ENCODE measurements around the gene BAX. TPM values are rescaled to one million over a fixed set of nuclear protein-coding genes. Genes with fewer than 3 reads are reported as not detected.

BAX gene
- total and polyA plus RNA-seq, 2 of the 4 experiments (the other 2 are of a cell fraction): 23.3 to 169 TPM

GRCh38 chr19:48915757-48916156, 38.9 kb upstream of the BAX start:
- Histone ChIP-seq H2AK5ac (ENCODE audit: low read depth, low read length) (no peak overlapping the region), H3K14ac (replicated peaks; ENCODE audit: low read depth, low read length) (no peak overlapping the region), H3K4me1 (ENCODE audit: control insufficient read depth, insufficient read depth, low read length) (no peaks in the 10 kb centered on the region), H3K27me3 (ENCODE audit: control insufficient read depth, insufficient read depth, low read length) (no peaks in the 10 kb centered on the region), H3K36me3 (ENCODE audit: control insufficient read depth, insufficient read depth, low read length) (peaks cover 55% of the 10 kb centered on the region), H2BK120ac (ENCODE audit: low read depth, low read length) (no peak overlapping the region), H3K4ac (ENCODE audit: low read depth, low read length) (no peak overlapping the region), H3K23ac (ENCODE audit: low read depth, low read length) (no peak overlapping the region), H3K27ac (ENCODE audit: insufficient read depth, low read length) (no peak overlapping the region), H3K9me3 (ENCODE audit: control insufficient read depth, insufficient read depth, low read length) (no peaks in the 10 kb centered on the region), H2BK15ac (ENCODE audit: low read depth, low read length) (no peak overlapping the region), H2AFZ (replicated peaks; ENCODE audit: low read length, poor library complexity) (no peak overlapping the region), H3K9ac (ENCODE audit: low read depth, low read length) (no peak overlapping the region), H3K4me2 (ENCODE audit: low read depth, low read length) (no peak overlapping the region), H3K9me1 (ENCODE audit: insufficient read depth, low read length) (0 out of 2 replicates have a peak, but pooled peaks cover 3% of the 10 kb centered on the region), H3K18ac (ENCODE audit: low read depth, low read length) (no peak overlapping the region), H4K20me1 (ENCODE audit: insufficient read depth, low read length) (no peaks in the 10 kb centered on the region; the same call in 1 of the 2 replicates), H3K79me1 (ENCODE audit: low read depth in 1 of 2, low read length in 2 of 2) (0 out of 4 replicates have a peak, but pooled peaks cover 0 to 14% of the 10 kb centered on the region in 2 experiments), H2BK5ac (ENCODE audit: low read depth, low read length, poor library complexity, severe bottlenecking) (no peak overlapping the region), H4K5ac (ENCODE audit: low read depth, low read length) (no peak overlapping the region), H3K56ac (ENCODE audit: extremely low read depth, insufficient read depth, low read length) (no peak overlapping the region), H2BK20ac (ENCODE audit: low read depth, low read length) (no peak overlapping the region), H4K91ac (ENCODE audit: insufficient read depth, low read depth, low read length) (no peak overlapping the region), H4K8ac (ENCODE audit: low read depth in 2 of 2, low read length in 2 of 2) (no peak overlapping the region), H3K4me3 (ENCODE audit: insufficient read depth, low read depth, low read length) (no peak overlapping the region), H2AK9ac (replicated peaks; ENCODE audit: low read depth, low read length, poor library complexity) (no peak overlapping the region)
- ChIA-PET POLR2A (ENCODE audit: unreplicated experiment) (interaction anchor here (0.6 kb wide), 1 partner anchor 9 kb away, joined by 3 read pairs; no protein-coding TSS in a partner anchor), CTCF (no interaction called here)
- DNase-seq (no peak), ATAC-seq (ENCODE audit: low read depth) (no peak)
- intact Hi-C loops (cut with micrococcal nuclease) (no loop called here), in situ Hi-C loops (cut with MboI; ENCODE audit: low sequenced_read_pairs) (no loop called here), dilution Hi-C loops (cut with HindIII; ENCODE audit: low sequenced_read_pairs, unreplicated experiment) (no loop called here)
- no peak for TF ChIP-seq POLR2A (IDR thresholded peaks at IDR 0.05; ENCODE audit: low read depth, low read length)
- TF ChIP-seq SMC3 (IDR thresholded peaks at IDR 0.05; ENCODE audit: low read depth, low read length): no peak
- no peak for TF ChIP-seq BHLHE40 (IDR thresholded peaks at IDR 0.05; ENCODE audit: low read depth, low read length)
- TF ChIP-seq NFE2L2 (IDR thresholded peaks at IDR 0.05; ENCODE audit: low read depth, low read length): no peak
- no peak for TF ChIP-seq FOS (IDR thresholded peaks at IDR 0.05; ENCODE audit: low read depth, low read length)
- 40% methylated on average over 1 of the region's 8 CpGs; no CpG with 5 or more reads in 1 of the 2 experiments for WGBS, 2 experiments (ENCODE audit: extremely low coverage in 2 of 2, insufficient read length in 1 of 2)
- BruUV-seq (replicated peaks): no TSS peak

All from IMR-90 (cell line).